Naive thymus-derived CD4-positive, alpha-beta T cell (primary cell): ENCODE data around the gene ZNF490. TPM values are rescaled to one million over a fixed set of nuclear protein-coding genes. Genes with fewer than 3 reads are reported as not detected.

Experiments
- ATAC-seq: fragments of 150-1000 bp; cut with Tn5 transposase; 2 replicates; pipeline ENCODE4 v1.10.0; 2021; ENCODE audit warnings: mild to moderate bottlenecking, moderate library complexity
- CTCF ChIA-PET: fragments of 350-600 bp; sonication (Branson Sonifier 250); formaldehyde crosslinking; loops from one replicate; lab custom pipeline; 2021; ENCODE audit warnings: antibody characterized with exemption; lab: Charles Lee
- POLR2A ChIA-PET: fragments of 350-600 bp; sonication (Branson Sonifier 250); formaldehyde crosslinking; loops from one replicate; lab custom pipeline; 2021; ENCODE audit warnings: antibody characterized with exemption, inconsistent platforms; lab: Charles Lee
- DNase-seq, 9 donors: peaks; one replicate each; pipeline versions ENCODE4 v3.0.0 to v3.0.0-alpha.2; 2020 to 2022; ENCODE audit warnings: mixed read lengths in 1 of 9
- H3K27ac ChIP-seq: one replicate; pipeline ENCODE4 v1.7.0; 2013; ENCODE audit warnings: mild to moderate bottlenecking, low read depth, low read length, moderate library complexity
- H3K27me3 ChIP-seq, 2 donors: one replicate each; pipeline ENCODE4 v1.7.0; 2013; ENCODE audit warnings: low read length in 2 of 2, mild to moderate bottlenecking in 2 of 2, moderate library complexity in 2 of 2; ENCODE audit not compliant: control insufficient read depth in 2 of 2, insufficient read depth in 2 of 2
- H3K36me3 ChIP-seq, 3 experiments: 1 replicate in 2 of 3; 2 replicates in 1 of 3; pipeline ENCODE4 v1.7.0; 2013; ENCODE audit warnings: low read length in 3 of 3, mild to moderate bottlenecking in 3 of 3, moderate library complexity in 1 of 3; ENCODE audit not compliant: insufficient read depth in 3 of 3, control insufficient read depth in 2 of 3
- H3K4me1 ChIP-seq, 2 donors: one replicate each; pipeline ENCODE4 v1.7.0; 2013; ENCODE audit warnings: low read length in 2 of 2, mild to moderate bottlenecking in 2 of 2, moderate library complexity in 1 of 2; ENCODE audit not compliant: control insufficient read depth in 2 of 2, insufficient read depth in 2 of 2
- H3K4me3 ChIP-seq: 2 replicates; pipeline ENCODE4 v1.7.0; 2013; ENCODE audit warnings: mild to moderate bottlenecking, low read length
- H3K9me3 ChIP-seq, 3 experiments: 1 replicate in 2 of 3; 2 replicates in 1 of 3; pipeline ENCODE4 v1.7.0; 2013; ENCODE audit warnings: low read length in 3 of 3; ENCODE audit not compliant: control insufficient read depth in 2 of 3
- H3K27ac Mint-ChIP-seq, 9 donors: one replicate each; pipeline ENCODE4 v1.8.0; 2020 to 2022; ENCODE audit warnings: mixed read lengths in 9 of 9, mild to moderate bottlenecking in 8 of 9, moderate library complexity in 5 of 9, inconsistent platforms in 2 of 9
- H3K27me3 Mint-ChIP-seq, 5 donors: one replicate each; pipeline ENCODE4 v1.8.0; 2021 to 2022; ENCODE audit warnings: mixed read lengths in 5 of 5, mild to moderate bottlenecking in 1 of 5
- H3K36me3 Mint-ChIP-seq, 5 donors: one replicate each; pipeline ENCODE4 v1.8.0; 2020 to 2022; ENCODE audit warnings: mixed read lengths in 5 of 5, mild to moderate bottlenecking in 3 of 5, inconsistent platforms in 1 of 5
- H3K4me1 Mint-ChIP-seq, 7 donors: one replicate each; pipeline ENCODE4 v1.8.0; 2020 to 2022; ENCODE audit warnings: mixed read lengths in 7 of 7, mild to moderate bottlenecking in 3 of 7, inconsistent platforms in 1 of 7
- H3K4me3 Mint-ChIP-seq, 10 donors: one replicate each; pipeline ENCODE4 v1.8.0; 2020 to 2022; ENCODE audit warnings: mild to moderate bottlenecking in 10 of 10, mixed read lengths in 10 of 10, moderate library complexity in 6 of 10, inconsistent platforms in 2 of 10
- H3K9me3 Mint-ChIP-seq, 11 donors: one replicate each; pipeline ENCODE4 v1.8.0; 2020 to 2022; ENCODE audit warnings: mixed read lengths in 11 of 11, mild to moderate bottlenecking in 4 of 11, inconsistent platforms in 1 of 11, moderate library complexity in 1 of 11
- intact Hi-C, 2 donors: fragments of 100-400 bp; cut with micrococcal nuclease; formaldehyde crosslinking; loops; one replicate each; pipeline ENCODE4 v1.15.1; 2023
- polyA plus RNA-seq, 2 donors: library from polyadenylated mRNA; unstranded; fragments of 300-500 nt; fragmentation: Illumina TruSeq; gene quantifications; one replicate each; pipeline ENCODE4 v1.2.3, GENCODE V29; 2021
- total RNA-seq, 6 experiments: library from RNA in 5 of 6; stranded (reverse) in 5 of 6; gene quantifications; 1 replicate in 5 of 6; 2 replicates in 1 of 6; pipeline ENCODE4 v1.2.3 and lab custom pipeline; 2021 to 2026

ZNF490 gene
- 10 to 100 TPM; 10.3 to 14.9 (median 11.6) TPM for total RNA-seq
- polyA plus RNA-seq = 1 to 10 TPM; 4.6 to 5.3 TPM
- total RNA-seq (lab: John Stamatoyannopoulos, UW) = 13.1 reads per million, percentile 41 among the genes with 10 or more reads in this experiment

GRCh38 chr19:12610540-12611360, at the start of gene ZNF490, which contains the start of gene ZNF791:
Gene ZNF490, minus strand, starts transcription at chr19:12610813. Its CDS starts 133 bp downstream, at chr19:12610680.
Gene ZNF791, plus strand, starts transcription at chr19:12610920. Its CDS starts 160 bp downstream, at chr19:12611080.
- CTCF ChIA-PET = interaction anchor here (0.9 to 1.5 kb wide), 4 partner anchors 52 to 813 kb away, joined by 3 to 4 read pairs (median 3); partner anchors contain the start of gene ZNF491
- H3K9me3 ChIP-seq = no peaks in the 10 kb centered on the region
- Mint-ChIP-seq H3K4me3 (peak within 1 kb of the TSS; percentile 94 to 100 (median 100)), H3K9me3 (peaks cover 0 to 5% (median 0%) of the 10 kb centered on the region in 11 donors), H3K36me3 (peaks cover 0 to 36% (median 3%) of the 10 kb centered on the region in 5 donors), H3K27ac (peak within 1 kb of the TSS; percentile 97 to 100 (median 99)), H3K27me3 (no peaks in the 10 kb centered on the region), H3K4me1 (peaks cover 16 to 48% (median 36%) of the 10 kb centered on the region in 7 donors)
- ATAC-seq (peak; percentile 94), DNase-seq (peak; percentile 81 to 97 (median 94))
- H3K4me1 ChIP-seq = peaks cover 24 to 41% of the 10 kb centered on the region in 2 donors
- peak within 1 kb of the TSS; percentile 71 for H3K4me3 ChIP-seq
- intact Hi-C loops = loop anchor here (1.0 to 10.0 kb wide), 13 partner anchors 30 to 623 kb away; partner anchors contain the start of genes DHPS (in 2 of the 2), MAN2B1 (in 2 of the 2), WDR83 (in 2 of the 2) and ZNF564 (in 2 of the 2)
- peak within 1 kb of the TSS; percentile 95 for H3K27ac ChIP-seq
- H3K36me3 ChIP-seq = peaks cover 0 to 10% (median 0%) of the 10 kb centered on the region in 3 experiments
- POLR2A ChIA-PET = interaction anchor here (0.7 to 2.1 kb wide), 12 partner anchors 29 to 448 kb away, joined by 3 to 9 read pairs (median 4); partner anchors contain the start of genes DHPS, FBXW9, JUNB and MAN2B1
- H3K27me3 ChIP-seq = no peaks in the 10 kb centered on the region

- Mint-ChIP-seq H3K36me3 (peaks cover 10 to 42% (median 20%) of the 10 kb centered on the region in 5 donors), H3K4me3 (no peak overlapping the region), H3K27me3 (no peaks in the 10 kb centered on the region), H3K9me3 (no peaks in the 10 kb centered on the region), H3K27ac (no peak overlapping the region), H3K4me1 (peaks cover 0 to 8% (median 3%) of the 10 kb centered on the region in 7 donors)
- Histone ChIP-seq H3K27me3 (no peaks in the 10 kb centered on the region), H3K4me3 (no peak overlapping the region), H3K9me3 (no peaks in the 10 kb centered on the region), H3K36me3 (peaks cover 11 to 80% (median 17%) of the 10 kb centered on the region in 3 experiments), H3K4me1 (no peaks in the 10 kb centered on the region), H3K27ac (no peak overlapping the region)
- ChIA-PET POLR2A (no interaction called here), CTCF (no interaction called here)
- no peak for ATAC-seq
- DNase-seq = no peak
- intact Hi-C loops = no loop called here
Measured at GRCh38 chr19:12657966-12658365, 47.4 kb upstream of the ZNF490 start.

GRCh38 chr19:12656899-12657571, 46.4 kb upstream of the ZNF490 start:
- Histone ChIP-seq H3K4me1 (no peaks in the 10 kb centered on the region), H3K4me3 (no peak overlapping the region), H3K9me3 (no peaks in the 10 kb centered on the region), H3K27ac (no peak overlapping the region), H3K36me3 (peaks cover 11 to 78% (median 17%) of the 10 kb centered on the region in 3 experiments), H3K27me3 (no peaks in the 10 kb centered on the region)
- POLR2A ChIA-PET = no interaction called here
- DNase-seq (no peak), ATAC-seq (no peak)
- H3K4me1 Mint-ChIP-seq = peaks cover 0 to 8% (median 3%) of the 10 kb centered on the region in 7 donors
- CTCF ChIA-PET = no interaction called here
- H3K36me3 Mint-ChIP-seq = peaks cover 10 to 43% (median 20%) of the 10 kb centered on the region in 5 donors
- no peaks in the 10 kb centered on the region for H3K27me3 Mint-ChIP-seq
- no peak overlapping the region for H3K27ac Mint-ChIP-seq
- no peak overlapping the region for H3K4me3 Mint-ChIP-seq
- H3K9me3 Mint-ChIP-seq = no peaks in the 10 kb centered on the region
- intact Hi-C loops = no loop called here

GRCh38 chr19:12655546-12655945, 44.9 kb upstream of the ZNF490 start:
- Mint-ChIP-seq H3K4me1 (peaks cover 0 to 8% (median 3%) of the 10 kb centered on the region in 7 donors), H3K36me3 (peaks cover 10 to 46% (median 21%) of the 10 kb centered on the region in 5 donors), H3K4me3 (no peak overlapping the region), H3K27ac (no peak overlapping the region), H3K9me3 (no peaks in the 10 kb centered on the region), H3K27me3 (no peaks in the 10 kb centered on the region)
- intact Hi-C loops = no loop called here
- no peak for ATAC-seq
- Histone ChIP-seq H3K36me3 (peaks cover 5 to 72% (median 12%) of the 10 kb centered on the region in 3 experiments), H3K27ac (no peak overlapping the region), H3K4me1 (no peaks in the 10 kb centered on the region), H3K9me3 (no peaks in the 10 kb centered on the region), H3K27me3 (no peaks in the 10 kb centered on the region), H3K4me3 (no peak overlapping the region)
- DNase-seq = no peak
- ChIA-PET POLR2A (interaction anchor here (1.2 kb wide), 1 partner anchor 10 kb away, joined by 3 read pairs; no protein-coding TSS in a partner anchor), CTCF (interaction anchor here (0.6 to 1.0 kb wide), 3 partner anchors 16 to 1344 kb away, joined by 3 to 4 read pairs (median 3); no protein-coding TSS in a partner anchor)

GRCh38 chr19:12652219-12652618, 41.6 kb upstream of the ZNF490 start:
- no peaks in the 10 kb centered on the region for H3K9me3 Mint-ChIP-seq
- Histone ChIP-seq H3K4me3 (no peak overlapping the region), H3K9me3 (no peaks in the 10 kb centered on the region), H3K4me1 (no peaks in the 10 kb centered on the region), H3K27ac (no peak overlapping the region), H3K27me3 (no peaks in the 10 kb centered on the region), H3K36me3 (peaks cover 5 to 42% (median 9%) of the 10 kb centered on the region in 3 experiments)
- ChIA-PET CTCF (no interaction called here), POLR2A (interaction anchor here (0.6 kb wide), 1 partner anchor 82 kb away, joined by 3 read pairs; no protein-coding TSS in a partner anchor)
- intact Hi-C loops = no loop called here
- H3K36me3 Mint-ChIP-seq = peaks cover 8 to 38% (median 16%) of the 10 kb centered on the region in 5 donors
- no peak overlapping the region for H3K27ac Mint-ChIP-seq
- DNase-seq = no peak
- H3K4me1 Mint-ChIP-seq = peaks cover 0 to 16% (median 2%) of the 10 kb centered on the region in 7 donors
- no peak for ATAC-seq
- H3K4me3 Mint-ChIP-seq = no peak overlapping the region
- H3K27me3 Mint-ChIP-seq = no peaks in the 10 kb centered on the region

GRCh38 chr19:12649941-12650340, 39.3 kb upstream of the ZNF490 start:
- ATAC-seq (no peak), DNase-seq (no peak)
- Mint-ChIP-seq H3K9me3 (no peaks in the 10 kb centered on the region), H3K27me3 (no peaks in the 10 kb centered on the region), H3K36me3 (peaks cover 0 to 30% (median 4%) of the 10 kb centered on the region in 5 donors), H3K4me1 (peaks cover 0 to 11% (median 0%) of the 10 kb centered on the region in 7 donors), H3K4me3 (no peak overlapping the region), H3K27ac (no peak overlapping the region)
- POLR2A ChIA-PET = no interaction called here
- intact Hi-C loops = no loop called here
- Histone ChIP-seq H3K27ac (no peak overlapping the region), H3K27me3 (no peaks in the 10 kb centered on the region), H3K4me1 (no peaks in the 10 kb centered on the region), H3K9me3 (no peaks in the 10 kb centered on the region), H3K36me3 (peaks cover 0 to 20% (median 4%) of the 10 kb centered on the region in 3 experiments), H3K4me3 (no peak overlapping the region)
- CTCF ChIA-PET = no interaction called here
